OCI-M1 (cell line): ENCODE measurements around the gene LPO.

Experiments used
- DNase-seq: peaks from one replicate; lab custom pipeline; 2025; lab: John Stamatoyannopoulos, UW

The LPO gene

DNA sequence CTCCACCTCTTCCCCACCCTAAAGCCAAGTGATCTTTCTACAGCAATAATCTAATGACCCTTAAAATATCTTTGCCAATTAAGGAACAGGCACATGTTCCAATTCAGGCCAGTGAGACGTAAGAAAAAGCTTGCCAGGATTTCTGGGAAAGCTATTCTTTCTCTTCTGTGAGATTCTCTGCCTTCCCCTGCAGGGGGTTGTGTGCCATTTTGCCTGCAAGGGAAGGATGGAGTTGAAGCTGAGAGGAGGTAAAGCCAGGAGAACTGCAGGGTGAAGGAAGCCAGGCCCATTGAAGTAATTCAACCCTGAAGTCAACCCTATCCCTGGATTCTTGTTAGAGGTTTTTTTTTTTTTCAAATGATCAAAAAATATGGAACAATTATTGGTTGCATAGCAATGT, 9.0 kb upstream of the LPO start:
- DNase-seq: no peak

DNA sequence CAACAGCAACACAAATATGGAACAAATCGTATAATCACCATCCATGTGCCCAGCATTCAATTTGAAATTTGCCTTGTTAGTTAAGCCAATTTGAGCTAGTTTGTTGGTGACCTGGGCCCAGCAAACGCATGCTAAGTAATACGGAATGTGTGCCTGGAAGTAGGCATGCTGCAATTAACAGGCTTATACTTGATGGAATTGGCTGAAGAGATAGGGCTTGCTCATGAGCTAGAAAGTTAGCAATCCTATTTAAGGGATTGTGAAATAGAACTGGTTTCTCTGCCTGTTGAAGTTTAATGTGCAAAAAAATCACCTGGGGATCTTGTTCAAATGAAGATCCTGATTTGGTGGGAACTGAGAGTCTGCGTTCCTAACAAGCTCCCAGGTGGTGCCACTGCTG, 8.5 kb upstream of the LPO start:
- DNase-seq: no peak

DNA sequence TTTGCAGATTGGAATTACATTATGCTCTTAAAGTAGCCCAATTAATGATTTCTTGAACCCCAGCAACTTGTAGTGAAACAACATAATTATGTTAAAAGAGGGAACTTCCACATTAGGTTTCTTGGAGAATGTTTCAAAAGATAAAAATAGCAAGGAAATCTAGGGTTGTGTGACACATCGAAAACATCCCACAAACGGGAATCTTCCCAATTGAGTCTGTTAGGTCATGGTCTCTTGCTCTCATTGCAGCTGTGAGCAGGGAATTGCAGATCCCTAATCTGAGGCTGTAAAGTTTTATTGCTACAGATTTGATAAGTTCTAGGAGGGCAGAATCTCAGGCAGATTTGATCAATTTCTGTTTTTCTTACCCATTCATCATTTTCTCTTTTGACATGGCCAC, 6.7 kb upstream of the LPO start:
- no peak for DNase-seq

DNA sequence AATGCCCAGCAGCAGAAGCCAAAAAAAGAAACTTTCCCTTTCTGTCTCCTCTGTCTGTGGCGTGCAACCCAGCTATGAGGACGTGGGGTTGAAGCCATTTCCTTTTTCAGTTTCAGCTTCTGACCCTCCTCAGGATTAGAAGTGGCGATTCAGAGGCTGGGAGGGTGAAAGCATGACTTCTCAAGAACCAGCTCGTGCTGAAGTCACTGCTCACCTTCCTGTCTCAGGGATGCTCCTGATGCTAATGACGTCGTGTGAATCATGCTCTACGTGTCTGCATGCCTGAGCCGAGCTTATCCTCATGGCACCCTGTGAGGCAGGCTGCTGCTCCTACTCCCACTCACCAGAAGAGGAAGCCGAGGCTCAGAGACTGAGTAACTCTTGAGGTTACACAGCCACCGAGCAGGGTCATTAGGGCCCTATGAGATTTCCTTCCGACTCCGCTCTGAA, 5.7 kb upstream of the LPO start:
- DNase-seq: peak; percentile 56

DNA sequence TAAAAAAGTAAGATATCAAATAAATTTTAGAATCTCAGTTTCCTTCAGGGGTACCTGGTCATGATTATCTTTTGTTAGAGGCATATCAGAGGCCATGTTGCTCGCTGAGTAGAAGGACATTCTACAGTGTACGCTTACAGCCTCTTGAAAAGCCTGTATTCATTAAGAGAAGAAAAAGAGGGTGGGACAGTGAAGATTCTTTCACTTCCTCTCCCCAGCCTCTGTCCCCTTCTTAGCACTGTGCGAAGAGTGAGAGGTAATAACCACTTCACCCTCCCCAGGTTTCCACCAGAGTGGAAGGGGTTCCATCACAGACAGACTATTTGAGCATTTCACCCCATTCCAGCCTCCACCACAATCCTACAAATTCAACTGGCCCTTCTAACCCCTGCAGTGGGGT, 4.8 kb upstream of the LPO start:
- DNase-seq: no peak

DNA sequence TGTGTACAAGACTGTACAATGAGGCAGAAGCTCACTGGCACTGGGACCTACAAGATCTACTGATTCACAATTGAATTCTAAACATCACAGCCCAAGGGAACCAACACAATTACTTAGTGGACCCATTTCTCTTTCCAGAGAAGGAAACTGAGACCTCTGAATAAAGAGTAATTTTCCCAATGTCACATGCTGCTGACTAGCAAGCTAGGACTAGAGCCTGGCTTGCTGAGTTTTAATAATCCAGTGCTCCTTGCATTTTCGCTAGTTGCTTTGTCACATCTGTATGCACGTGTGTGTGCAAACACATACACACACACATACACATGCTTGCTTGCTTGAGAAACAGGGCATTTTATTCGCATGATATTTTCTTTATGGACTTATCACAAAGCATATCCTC, 3.9 kb upstream of the LPO start:
- DNase-seq: no peak

DNA sequence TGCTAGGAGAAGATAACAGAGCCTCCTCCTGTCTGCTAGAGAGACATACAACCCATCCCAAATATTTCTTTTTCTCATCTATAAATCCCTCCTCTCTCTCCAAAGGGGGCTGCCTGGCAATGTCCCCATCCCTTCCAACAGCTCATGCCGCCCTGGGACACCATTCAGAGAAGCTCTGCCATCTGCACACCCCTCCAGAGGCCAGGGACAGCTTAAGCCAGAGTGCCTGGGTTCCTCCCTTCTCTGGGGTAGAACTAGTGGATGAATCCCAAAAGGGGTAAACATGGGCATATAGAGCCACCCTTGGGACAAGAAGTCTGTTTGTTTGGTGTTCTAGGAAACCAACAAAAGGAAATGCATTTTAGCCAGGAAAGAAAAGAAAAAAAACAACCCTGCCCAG, 2.6 kb upstream of the LPO start:
- DNase-seq: no peak

DNA sequence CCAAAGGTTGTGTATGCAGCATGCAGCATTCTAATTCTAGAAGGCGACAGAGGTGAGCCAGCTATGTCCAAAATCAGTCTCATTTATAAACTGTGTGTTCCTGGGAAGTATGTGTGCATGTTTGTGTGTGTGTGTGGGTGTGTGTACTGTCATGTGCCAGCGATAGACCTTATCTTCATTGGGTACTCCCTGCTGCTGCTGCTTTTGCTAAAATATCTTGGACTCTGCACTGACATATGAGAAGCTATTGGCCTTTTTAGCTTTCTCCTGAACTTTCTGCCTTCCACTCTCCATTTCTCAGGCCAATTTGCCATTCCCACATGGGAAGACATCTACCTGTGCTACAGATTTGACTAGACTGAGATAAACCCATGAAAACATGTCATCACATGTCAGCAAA, 2.0 kb upstream of the LPO start:
- DNase-seq: peak; percentile 20

DNA sequence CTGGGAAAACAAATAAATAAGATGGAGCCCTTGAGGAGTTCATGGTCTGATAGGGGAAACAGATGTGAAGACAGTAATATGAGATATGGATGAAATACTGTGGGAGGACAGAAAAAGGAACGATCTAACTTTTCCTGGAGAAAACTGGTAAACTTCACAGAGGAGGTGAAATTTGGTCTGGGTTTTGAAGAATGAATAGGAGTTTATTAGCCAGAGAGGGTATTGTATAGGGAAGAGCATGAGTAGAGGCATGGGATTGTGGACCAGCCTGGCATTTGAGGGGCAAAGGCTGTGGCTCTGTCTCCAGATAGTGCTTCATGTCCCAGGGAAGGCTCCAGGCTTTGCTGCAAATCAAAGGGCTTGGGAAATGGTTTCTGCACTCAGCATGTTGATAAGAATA, 1.6 kb downstream of the LPO start:
- no peak for DNase-seq

DNA sequence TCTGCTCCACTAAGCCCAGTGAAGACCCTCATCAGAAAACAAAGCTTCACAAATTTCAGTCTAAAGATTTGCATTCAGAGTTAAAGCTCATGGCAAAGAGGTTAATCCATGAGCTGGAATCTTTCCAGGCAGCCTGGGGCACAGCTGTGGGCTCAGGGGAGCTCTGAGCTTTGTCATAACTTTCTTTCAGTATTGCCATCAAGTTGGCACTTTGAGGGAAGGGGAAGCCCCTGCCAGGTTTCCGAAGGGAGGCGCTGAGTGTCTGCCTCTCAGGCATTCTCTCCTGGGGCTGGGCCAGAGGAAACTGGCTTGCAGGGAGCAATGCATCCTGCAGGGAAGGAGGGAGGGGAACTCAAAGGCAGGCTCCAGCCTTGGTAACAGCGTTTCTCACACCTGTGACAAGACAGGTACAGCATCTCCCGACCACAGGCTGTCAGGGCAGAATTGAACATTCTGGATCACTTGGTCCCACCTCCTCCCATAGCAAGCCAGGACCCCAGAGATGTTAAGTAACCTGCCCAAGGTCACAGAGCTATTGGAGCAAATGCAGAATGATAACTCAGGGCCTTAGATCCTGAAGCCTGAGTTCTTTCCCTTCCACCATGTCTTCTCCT, 3.9 kb downstream of the LPO start:
- DNase-seq: no peak

DNA sequence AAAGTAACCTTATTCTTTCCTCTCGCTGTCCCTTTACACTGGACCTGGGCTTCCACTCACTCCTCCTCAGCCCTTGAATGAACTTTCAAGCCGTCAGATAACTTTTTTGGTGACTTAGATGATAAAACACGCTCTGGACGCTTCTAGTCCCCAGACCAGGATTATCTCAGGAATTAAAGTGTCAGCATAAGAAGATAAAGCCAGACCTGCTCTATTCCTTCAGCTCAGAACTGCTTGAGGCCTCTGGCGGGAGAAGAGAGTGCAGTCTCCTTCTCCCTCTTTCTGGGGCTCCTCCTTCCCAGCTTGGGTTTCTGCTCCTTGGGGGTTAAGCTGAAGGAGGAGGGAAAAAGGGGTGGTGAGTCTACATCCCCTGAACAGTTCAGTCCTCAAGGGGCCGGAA, 6.6 kb downstream of the LPO start:
- peak; percentile 18 for DNase-seq

DNA sequence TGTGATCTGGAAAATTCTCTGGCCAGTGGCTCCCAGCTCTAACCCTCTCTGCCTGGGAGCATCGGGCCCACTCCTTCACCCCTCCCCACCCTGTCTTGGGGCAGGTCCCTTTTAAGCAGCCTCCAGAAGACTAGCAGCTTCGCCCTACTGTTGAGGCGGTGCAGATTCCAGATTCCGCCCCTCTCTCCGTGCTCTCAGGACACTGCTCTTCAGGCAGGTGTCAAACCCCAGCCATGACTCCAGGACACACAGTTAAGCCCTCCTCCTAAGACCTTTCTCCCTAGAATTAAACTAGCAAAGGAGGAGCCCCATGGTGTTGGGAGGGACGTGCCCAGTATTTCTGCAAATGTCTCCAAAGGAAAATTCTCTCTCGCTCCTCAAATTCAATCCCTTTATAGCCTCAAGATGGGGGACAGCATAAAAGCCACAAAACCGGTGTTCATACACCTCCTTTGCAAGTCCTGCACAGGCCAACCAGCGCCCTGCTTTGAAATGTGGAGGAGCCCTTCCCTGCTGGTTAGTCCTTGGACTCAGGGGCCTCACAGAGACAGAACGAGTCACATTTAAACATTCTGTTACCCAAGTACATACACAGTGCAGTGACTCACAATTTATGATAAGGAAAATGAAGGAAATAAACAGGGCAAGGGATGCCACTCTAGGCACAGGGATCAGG, 7.2 kb downstream of the LPO start:
- DNase-seq: no peak

DNA sequence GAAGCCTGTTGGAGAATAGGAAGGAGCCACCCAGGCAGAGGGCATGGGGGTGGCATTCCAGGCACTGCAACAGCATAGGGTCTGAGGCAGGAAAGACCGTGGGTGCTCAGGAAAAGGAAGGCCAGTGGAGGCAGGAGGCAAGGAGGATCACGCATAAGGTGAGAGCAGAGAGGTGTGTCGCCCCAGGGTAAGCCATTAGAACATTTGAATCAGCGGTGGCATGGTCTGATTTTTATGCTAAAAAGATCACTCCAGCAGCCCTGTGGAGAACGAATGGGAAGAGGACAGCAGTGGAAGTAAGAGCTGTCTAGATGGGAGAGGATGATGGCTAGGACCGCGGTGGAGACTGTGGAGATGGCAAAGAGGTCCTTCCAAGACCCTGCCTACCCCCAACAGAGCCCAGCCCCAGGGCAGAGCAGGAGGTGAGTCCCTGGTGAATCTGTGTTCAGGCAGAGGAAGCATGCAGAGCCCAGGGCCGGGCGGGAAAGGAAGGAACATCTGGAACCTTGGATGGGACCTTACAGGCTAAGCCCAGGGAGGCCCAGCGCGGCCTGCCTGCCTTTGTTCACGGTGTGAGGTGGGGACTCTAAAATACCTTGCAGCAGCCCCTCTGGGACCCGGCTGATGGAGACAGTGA, 7.8 kb downstream of the LPO start:
- DNase-seq: no peak

DNA sequence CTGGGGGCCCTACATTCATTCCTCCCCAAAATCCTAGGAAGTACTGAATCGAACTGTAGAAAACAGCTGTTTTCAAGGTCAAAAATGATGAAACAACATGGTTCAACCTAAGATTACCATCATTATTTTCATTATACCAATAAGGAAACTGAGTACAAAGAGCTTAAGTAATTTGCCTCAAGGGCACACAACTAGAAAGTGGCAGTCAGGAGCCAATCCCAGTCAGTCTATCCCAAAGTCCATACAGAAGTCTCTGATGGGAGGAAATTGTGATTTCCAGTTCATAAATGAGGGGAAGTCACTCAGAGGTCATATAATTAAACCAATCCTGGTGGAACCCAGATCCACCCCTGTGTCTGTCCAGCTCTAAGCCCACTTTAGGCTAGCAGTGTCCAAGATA, 8.4 kb downstream of the LPO start:
- no peak for DNase-seq

DNA sequence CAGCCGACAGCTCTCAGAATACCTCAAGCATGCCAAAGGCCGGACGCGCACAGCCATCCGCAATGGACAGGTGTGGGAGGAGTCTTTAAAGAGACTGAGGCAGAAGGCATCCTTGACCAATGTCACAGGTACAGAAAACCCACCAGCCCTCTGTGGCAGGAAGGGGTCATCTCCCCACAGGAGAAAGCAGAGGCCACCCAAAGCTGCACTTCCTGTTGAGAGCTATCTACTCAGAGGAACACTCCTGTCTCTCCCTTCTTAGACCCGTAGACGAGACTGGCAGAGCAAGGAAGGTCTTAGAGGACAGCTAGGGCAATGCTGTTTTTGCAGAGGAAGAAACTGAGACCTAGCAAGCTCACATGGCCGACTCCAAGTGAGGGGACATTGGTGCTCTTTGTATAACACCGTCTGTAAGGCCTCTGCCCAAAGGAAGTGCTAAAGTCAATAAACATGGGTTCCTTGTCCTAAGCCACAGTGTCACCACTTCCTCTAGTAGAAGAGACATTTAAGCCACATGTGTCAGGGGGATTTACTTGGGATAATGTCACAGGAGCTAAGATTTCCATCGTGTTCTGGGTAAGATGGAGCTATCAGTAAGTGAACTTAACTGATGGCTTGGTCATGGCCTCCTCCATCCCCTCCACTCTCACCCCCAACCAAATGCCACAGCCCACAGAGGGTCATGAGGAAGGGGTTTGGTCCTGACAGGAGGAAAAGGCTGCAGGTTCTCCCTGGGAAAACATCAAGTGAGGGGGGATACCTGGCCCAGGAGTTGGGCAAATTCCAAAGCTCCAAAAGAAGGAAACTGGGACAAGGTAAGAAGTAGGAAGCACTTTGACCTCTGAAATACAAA, 9.4 kb downstream of the LPO start:
- peak; percentile 10 for DNase-seq

DNA sequence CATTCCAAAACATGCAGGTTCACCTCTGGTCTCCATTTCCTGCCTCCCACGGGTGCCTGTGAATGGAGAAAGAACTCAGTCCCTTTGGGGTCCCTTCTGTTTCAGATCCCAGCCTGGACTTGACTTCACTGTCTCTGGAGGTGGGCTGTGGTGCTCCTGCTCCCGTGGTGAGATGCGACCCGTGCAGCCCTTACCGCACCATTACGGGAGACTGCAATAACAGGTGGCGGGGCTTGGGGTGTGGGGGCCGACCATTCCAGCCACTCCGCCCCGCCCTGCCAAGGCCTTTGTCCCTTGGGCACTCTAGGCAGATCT, 10.5 kb downstream of the LPO start:
- DNase-seq: no peak

DNA sequence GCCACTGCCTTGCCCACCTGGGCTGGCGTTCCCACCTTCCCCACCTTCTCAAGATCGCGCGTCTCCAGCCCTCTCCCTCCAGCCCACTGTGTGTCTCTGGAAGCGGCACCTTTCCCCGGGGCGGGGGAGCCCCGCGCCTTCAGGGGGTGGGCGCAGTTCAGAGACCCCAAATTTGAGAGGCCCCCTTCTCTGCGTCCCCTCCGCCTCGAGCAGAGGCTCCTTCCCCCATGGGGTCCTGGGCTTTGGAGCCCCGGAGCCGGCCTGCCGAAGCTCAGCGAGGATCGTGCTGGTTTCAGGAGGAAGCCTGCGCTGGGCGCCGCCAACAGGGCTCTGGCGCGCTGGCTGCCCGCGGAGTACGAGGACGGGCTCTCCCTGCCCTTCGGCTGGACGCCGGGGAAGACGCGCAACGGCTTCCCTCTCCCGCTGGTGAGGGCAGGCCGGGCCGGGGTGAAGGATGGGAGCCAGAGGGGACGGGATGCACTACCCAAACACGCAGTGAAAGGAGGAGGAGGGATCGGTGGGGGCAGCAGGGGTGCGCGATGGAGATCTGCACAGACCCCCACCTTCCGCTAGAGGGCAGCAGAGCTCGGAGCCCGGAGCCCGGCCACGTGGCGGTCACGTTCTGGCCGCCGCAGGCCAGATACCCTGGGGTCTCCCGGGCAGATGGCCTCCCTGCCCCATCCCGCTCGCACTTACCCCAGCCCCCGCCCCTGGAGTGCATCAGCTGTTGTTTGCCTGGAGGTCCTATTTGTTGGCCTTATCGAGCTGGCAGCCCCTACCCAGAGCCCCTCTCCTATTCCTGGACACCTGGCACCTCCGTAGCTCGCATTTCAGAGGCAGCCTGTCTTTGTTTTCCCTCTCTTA, 11.1 kb downstream of the LPO start:
- DNase-seq: peak; percentile 53

DNA sequence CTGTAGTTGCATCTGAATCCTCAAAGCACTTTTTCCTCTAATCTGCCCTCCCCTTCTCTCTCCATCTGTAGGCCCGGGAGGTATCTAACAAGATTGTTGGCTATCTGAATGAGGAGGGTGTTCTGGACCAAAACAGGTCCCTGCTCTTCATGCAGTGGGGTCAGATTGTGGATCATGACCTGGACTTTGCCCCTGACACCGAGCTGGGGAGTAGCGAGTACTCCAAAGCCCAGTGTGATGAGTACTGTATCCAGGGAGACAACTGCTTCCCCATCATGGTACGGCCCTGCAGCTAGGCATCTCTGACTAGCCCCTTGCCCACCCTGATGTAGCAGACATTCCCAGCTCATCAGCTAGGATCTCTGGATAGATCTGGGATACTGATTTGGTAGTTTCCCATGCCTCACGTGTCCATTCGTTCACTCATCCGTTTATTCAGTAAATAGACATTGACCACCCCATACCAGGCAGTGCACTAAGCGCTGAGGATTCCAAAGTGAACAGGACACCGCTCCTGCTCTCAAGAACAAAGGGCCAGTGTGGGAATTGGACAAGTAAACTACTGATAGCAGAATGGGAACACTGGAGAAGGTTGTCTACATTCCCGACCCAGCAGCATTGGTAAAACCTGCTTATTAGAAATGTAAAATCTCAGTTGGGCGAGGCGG, 12.1 kb downstream of the LPO start:
- no peak for DNase-seq

DNA sequence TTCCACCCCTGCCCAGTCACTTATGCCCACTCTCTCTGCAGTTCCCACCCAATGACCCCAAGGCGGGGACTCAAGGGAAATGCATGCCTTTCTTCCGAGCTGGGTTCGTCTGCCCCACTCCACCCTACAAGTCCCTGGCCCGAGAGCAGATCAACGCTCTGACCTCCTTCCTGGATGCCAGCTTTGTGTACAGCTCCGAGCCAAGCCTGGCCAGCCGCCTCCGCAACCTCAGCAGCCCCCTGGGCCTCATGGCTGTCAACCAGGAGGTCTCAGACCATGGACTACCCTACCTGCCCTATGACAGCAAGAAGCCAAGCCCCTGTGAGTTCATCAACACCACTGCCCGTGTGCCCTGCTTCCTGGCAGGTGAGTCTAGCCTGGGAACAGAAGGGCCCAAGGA, 13.8 kb downstream of the LPO start:
- DNase-seq: no peak

DNA sequence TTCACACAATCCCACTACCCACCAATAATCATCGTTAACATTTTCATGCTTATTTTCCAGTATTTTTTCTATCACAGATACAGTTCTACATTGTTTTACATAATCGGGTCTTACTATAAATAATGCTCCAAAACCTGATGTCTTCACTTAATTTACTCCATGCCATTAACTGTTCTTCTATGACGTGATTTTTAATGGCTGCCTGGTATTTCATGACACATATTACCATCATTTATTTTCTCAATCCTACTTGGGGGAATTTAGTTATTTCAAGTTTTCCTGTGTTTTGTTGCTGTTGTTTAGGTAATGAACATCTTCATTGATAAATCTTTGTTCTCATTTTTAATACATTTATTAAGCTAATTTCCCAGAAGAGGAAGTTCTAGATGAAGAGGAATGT, 14.7 kb downstream of the LPO start:
- DNase-seq: no peak

DNA sequence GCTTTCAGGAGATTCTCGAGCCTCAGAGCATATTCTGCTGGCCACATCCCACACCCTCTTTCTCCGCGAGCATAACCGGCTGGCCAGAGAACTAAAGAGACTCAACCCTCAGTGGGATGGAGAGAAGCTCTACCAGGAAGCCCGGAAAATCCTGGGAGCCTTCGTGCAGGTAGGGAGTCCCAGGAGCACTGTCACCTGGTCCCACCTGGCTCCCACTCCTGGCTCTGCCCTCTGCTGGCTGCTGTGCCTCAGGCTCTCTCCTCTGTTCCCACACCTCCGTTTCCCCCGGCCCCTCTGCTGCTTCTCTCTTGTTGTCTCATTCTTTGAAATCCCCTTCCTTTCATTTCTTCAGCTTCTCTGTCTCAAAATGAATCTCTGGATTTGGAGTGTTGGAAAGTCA, 16.4 kb downstream of the LPO start:
- no peak for DNase-seq
